Measurements from ENCODE around the gene TPM2.

TPM2 gene

GRCh38 chr9:35696520-35697215 lies 6.9 kb upstream of the TPM2 start:
- ChIA-PET CTCF (interaction anchor here (0.6 to 1.8 kb wide), 18 partner anchors 8 to 74 kb away, joined by 3 to 11 read pairs (median 4); partner anchors contain the start of genes ARHGEF39, CREB3, RGP1 and TLN1), POLR2A (interaction anchor here (1.0 to 1.5 kb wide), 5 partner anchors 20 to 52 kb away, joined by 3 to 5 read pairs (median 3); partner anchors contain the start of genes CCDC107, CREB3, GBA2 and RGP1)
- TF ChIP-seq TARDBP (IDR thresholded peaks at IDR 0.05) (no peak), BHLHE40 (IDR thresholded peaks at IDR 0.05; ENCODE audit: borderline replicate concordance) (no peak)
- DNase-seq (ENCODE audit: extremely low spot score): peak; percentile 74

GRCh38 chr9:35695943-35696401 lies 6.2 kb upstream of the TPM2 start:
- ChIA-PET CTCF (interaction anchor here (0.6 to 1.8 kb wide), 12 partner anchors 8 to 75 kb away, joined by 3 to 11 read pairs (median 4); partner anchors contain the start of genes CREB3, RGP1 and TLN1), POLR2A (interaction anchor here (1.0 to 2.3 kb wide), 6 partner anchors 20 to 53 kb away, joined by 3 to 6 read pairs (median 4); partner anchors contain the start of genes ARHGEF39, CCDC107, CREB3 and GBA2)
- DNase-seq (ENCODE audit: extremely low spot score): no peak
- TF ChIP-seq HDGF (IDR thresholded peaks at IDR 0.05; ENCODE audit: borderline replicate concordance): no peak
- no peak for TF ChIP-seq LEF1 (IDR thresholded peaks at IDR 0.05; ENCODE audit: borderline replicate concordance)
- TF ChIP-seq CTBP1 (IDR thresholded peaks at IDR 0.05; ENCODE audit: borderline replicate concordance): no peak
- TF ChIP-seq NFRKB (IDR thresholded peaks at IDR 0.05): no peak
- no peak for TF ChIP-seq FOXM1 (IDR thresholded peaks at IDR 0.05; ENCODE audit: borderline replicate concordance)
- TF ChIP-seq ARNT (IDR thresholded peaks at IDR 0.05): no peak

GRCh38 chr9:35691757-35692301 lies 2.1 kb upstream of the TPM2 start:
- ChIA-PET POLR2A (interaction anchor here (1.8 kb wide), 1 partner anchor 31 kb away, joined by 6 read pairs; no protein-coding TSS in a partner anchor), CTCF (interaction anchor here (0.7 to 1.4 kb wide), 2 partner anchors 33 to 260 kb away, joined by 4 to 5 read pairs; partner anchors contain the start of gene CCDC107)
- TF ChIP-seq ELF4 (IDR thresholded peaks at IDR 0.05) (no peak), SP1 (IDR thresholded peaks at IDR 0.05) (no peak), FOXK2 (IDR thresholded peaks at IDR 0.05) (no peak), LEF1 (IDR thresholded peaks at IDR 0.05; ENCODE audit: borderline replicate concordance) (no peak), ZNF384 (IDR thresholded peaks at IDR 0.05) (no peak), BHLHE40 (IDR thresholded peaks at IDR 0.05; ENCODE audit: borderline replicate concordance) (no peak)
- DNase-seq (ENCODE audit: extremely low spot score): no peak

- DNase-seq (ENCODE audit: extremely low spot score): no peak
- CTCF ChIA-PET: interaction anchor here (1.4 kb wide), 1 partner anchor 33 kb away, joined by 5 read pairs; the partner anchor contains the start of gene CCDC107
Measured at GRCh38 chr9:35691334-35691650, 1.6 kb upstream of the TPM2 start.

GRCh38 chr9:35690614-35691333 lies 1.0 kb upstream of the TPM2 start:
- ChIA-PET POLR2A (interaction anchor here (0.6 to 1.9 kb wide), 6 partner anchors 10 to 42 kb away, joined by 3 to 14 read pairs (median 4); partner anchors contain the start of genes ARHGEF39, CCDC107, CREB3 and RMRP), CTCF (interaction anchor here (1.4 kb wide), 1 partner anchor 32 kb away, joined by 5 read pairs; the partner anchor contains the start of gene CCDC107)
- 0 out of 2 replicates have a peak, but pooled peaks have one; percentile 50 for TF ChIP-seq L3MBTL2 (conservative IDR thresholded peaks at IDR 0.05)
- TF ChIP-seq CTBP1 (IDR thresholded peaks at IDR 0.05; ENCODE audit: borderline replicate concordance): no peak
- peak; percentile 69 for DNase-seq (ENCODE audit: extremely low spot score)

More at GRCh38 chr9:35691334-35691650, 1.6 kb upstream of the TPM2 start:
- POLR2A ChIA-PET: interaction anchor here (0.6 to 1.9 kb wide), 6 partner anchors 10 to 41 kb away, joined by 3 to 14 read pairs (median 4); partner anchors contain the start of genes ARHGEF39, CCDC107, CREB3 and RMRP
- no peak for TF ChIP-seq ELF4 (IDR thresholded peaks at IDR 0.05)

- ChIA-PET CTCF (no interaction called here), POLR2A (interaction anchor here (1.2 to 1.9 kb wide), 3 partner anchors 26 to 32 kb away, joined by 3 to 14 read pairs (median 6); partner anchors contain the start of genes ARHGEF39, CCDC107 and RMRP)
- TF ChIP-seq LEF1 (IDR thresholded peaks at IDR 0.05; ENCODE audit: borderline replicate concordance) (no peak), ZNF384 (IDR thresholded peaks at IDR 0.05) (no peak), ELF4 (IDR thresholded peaks at IDR 0.05) (no peak), FOXM1 (IDR thresholded peaks at IDR 0.05; ENCODE audit: borderline replicate concordance) (no peak), CTBP1 (IDR thresholded peaks at IDR 0.05; ENCODE audit: borderline replicate concordance) (no peak), PKNOX1 (IDR thresholded peaks at IDR 0.05) (no peak), HDGF (IDR thresholded peaks at IDR 0.05; ENCODE audit: borderline replicate concordance) (no peak)
- DNase-seq (ENCODE audit: extremely low spot score): no peak
Measured at GRCh38 chr9:35690294-35690613, 529 bp upstream of the TPM2 start.

- no peak for DNase-seq (ENCODE audit: extremely low spot score)
- POLR2A ChIA-PET: interaction anchor here (1.7 kb wide), 1 partner anchor 24 kb away, joined by 8 read pairs; the partner anchor contains the start of gene ARHGEF39
- CTCF ChIA-PET: interaction anchor here (0.5 to 1.8 kb wide), 2 partner anchors 7 to 149 kb away, joined by 3 to 10 read pairs; no protein-coding TSS in a partner anchor
- TF ChIP-seq NFRKB (IDR thresholded peaks at IDR 0.05) (no peak), ZNF384 (IDR thresholded peaks at IDR 0.05) (no peak), FOXK2 (IDR thresholded peaks at IDR 0.05) (no peak), CTBP1 (IDR thresholded peaks at IDR 0.05; ENCODE audit: borderline replicate concordance) (no peak), L3MBTL2 (conservative IDR thresholded peaks at IDR 0.05) (no peak), SP1 (IDR thresholded peaks at IDR 0.05) (no peak), SUZ12 (IDR thresholded peaks at IDR 0.05) (no peak), FOXA1 (IDR thresholded peaks at IDR 0.05) (no peak), FOXM1 (IDR thresholded peaks at IDR 0.05; ENCODE audit: borderline replicate concordance) (no peak), ARNT (IDR thresholded peaks at IDR 0.05) (no peak), BHLHE40 (IDR thresholded peaks at IDR 0.05; ENCODE audit: borderline replicate concordance) (no peak), LEF1 (IDR thresholded peaks at IDR 0.05; ENCODE audit: borderline replicate concordance) (no peak), TARDBP (IDR thresholded peaks at IDR 0.05) (no peak), PKNOX1 (IDR thresholded peaks at IDR 0.05) (no peak)
Measured at GRCh38 chr9:35688558-35689541, 875 bp downstream of the TPM2 start.
